NCI-H1092 treated with DMSO at 0.1 percent for 48 hours (cell line): ENCODE data around the gene CCDC183.
"Not testable (repeated sequence)": the region's sequence is repeated elsewhere in the genome, so short reads cannot be mapped to it uniquely, and the experiment has no call there.

Experiments
- DNase-seq: peaks from one replicate; lab custom pipeline; 2025; lab: John Stamatoyannopoulos, UW

The CCDC183 gene

GRCh38 chr9:136825295-136826187 is 29.4 kb downstream of the CCDC183 start:
- DNase-seq = no peak

DNA sequence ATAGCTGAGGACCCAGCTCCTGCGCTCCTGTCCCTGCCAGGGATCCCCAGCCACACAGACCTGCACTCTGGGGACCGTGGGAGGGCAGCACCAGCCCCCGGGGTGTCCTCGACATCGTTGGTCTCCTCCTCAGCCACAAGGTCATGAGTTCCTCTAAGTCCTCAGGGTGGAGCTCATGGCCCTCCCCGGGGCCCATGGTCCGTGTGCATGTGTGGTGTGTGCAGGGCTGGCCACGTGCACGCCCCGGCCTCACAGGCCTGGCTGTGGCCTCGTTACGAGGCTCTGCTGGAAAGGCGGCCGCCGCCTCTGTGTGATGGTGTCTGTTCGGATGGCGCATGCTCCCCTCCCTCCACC is 30.0 kb downstream of the CCDC183 start:
- no peak for DNase-seq

DNA sequence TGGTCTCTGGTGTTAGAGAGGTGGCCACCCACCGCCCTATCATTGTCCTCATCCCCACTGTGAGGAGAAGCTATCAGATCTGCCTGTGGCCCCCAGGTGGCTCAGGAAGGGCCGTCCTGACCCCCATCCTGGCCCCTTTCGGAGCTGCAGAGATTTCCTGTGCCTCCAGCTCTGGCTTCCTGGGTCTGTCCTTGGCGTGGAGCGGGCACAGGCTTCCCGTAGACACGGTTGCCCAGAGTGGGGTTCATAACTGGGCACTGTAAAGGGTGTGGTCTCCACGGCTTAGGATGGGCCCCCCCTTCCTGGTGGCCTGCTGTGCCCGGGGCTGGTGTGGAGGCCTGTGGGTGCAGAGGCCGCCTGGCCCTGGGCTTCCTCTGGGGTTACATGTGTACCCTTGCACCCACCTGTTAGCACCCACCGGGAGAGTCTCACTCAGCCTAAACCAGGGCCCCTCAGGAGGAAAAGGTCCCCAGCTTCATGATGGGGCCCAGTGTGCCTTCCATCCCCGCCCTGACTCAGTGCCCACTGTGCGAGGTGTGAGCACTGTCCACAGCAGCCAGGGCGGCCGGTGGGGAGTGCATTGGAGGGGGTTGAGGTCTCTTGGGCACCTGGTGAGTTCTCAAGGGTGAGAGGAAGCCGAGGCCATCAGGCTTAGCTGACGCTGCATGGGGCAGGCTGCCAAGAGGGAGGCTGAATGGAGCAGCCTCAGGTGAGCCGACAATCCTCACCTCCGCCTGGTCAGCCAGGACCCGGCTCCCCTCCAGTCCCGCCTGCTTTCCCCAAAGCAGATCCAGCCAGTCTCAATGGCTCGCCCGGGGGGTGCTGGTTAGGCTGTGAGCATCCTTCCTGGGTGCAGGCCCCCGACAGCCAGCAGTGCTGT is 30.8 kb downstream of the CCDC183 start:
- no peak for DNase-seq

GRCh38 chr9:136827794-136828473 is 31.8 kb downstream of the CCDC183 start:
- no peak for DNase-seq

DNA sequence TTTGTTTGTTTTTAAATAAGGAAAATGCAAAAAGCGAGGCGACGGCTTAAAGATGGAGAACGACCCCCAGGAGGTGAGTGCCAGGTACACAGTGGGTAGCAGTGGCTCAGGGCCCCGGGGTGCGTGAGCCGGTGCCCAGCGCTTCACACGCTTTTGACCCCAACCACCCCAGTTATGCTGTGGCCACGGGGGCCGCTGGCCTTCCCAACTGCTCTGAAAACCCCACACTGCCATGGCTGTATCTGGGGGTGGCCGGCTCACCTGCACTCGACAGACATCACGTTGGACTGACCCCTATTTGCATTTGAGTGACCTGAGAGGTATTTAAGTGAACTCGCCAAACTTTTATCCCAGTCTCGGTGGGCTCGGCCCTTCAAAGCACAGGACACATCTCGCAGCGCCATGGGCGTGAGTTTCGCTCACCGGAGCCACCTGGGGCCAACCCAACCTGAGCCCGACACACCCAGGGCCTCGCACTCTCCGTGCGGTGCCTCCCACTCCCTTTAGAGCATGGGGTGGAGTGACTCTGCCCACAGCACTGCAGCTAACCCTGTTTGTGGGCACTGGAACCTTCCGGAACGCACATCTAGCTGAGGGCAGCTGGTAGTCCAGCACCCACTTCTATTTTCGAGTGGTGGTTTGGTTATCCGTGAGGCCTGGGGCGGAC is 32.5 kb downstream of the CCDC183 start:
- DNase-seq = no peak

DNA sequence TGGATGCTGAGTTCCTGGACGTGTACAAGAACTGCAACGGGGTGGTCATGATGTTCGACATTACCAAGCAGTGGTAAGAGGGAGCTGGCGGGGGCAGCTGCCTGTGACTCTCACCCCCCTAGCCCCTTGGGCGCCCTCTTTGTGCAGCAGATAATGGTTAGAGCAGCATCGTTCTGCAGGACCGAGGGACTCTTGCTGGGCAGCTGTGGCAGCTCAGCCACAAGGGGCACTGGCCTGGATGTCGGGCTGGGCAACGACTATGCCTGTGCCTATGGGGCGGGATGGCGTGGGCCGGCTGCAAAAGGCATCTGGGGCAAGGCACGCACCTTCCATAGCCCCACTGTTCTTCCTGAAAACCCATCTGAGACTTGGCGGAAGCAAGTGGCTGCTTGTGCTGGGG is 33.3 kb downstream of the CCDC183 start:
- no peak for DNase-seq

GRCh38 chr9:136829981-136830885 is 34.1 kb downstream of the CCDC183 start:
- no peak for DNase-seq

GRCh38 chr9:136831002-136831719 is 35.0 kb downstream of the CCDC183 start:
- DNase-seq = no peak

- no peak for DNase-seq
These were observed 35.6 kb downstream of the CCDC183 start for GRCh38 chr9:136831720-136832104.

GRCh38 chr9:136832581-136832980 is 36.4 kb downstream of the CCDC183 start:
- no peak for DNase-seq

- DNase-seq = not testable (repeated sequence)
These were observed 37.4 kb downstream of the CCDC183 start for GRCh38 chr9:136833381-136834048.

- no peak for DNase-seq
These were observed 39.2 kb downstream of the CCDC183 start for GRCh38 chr9:136835162-136835931.

DNA sequence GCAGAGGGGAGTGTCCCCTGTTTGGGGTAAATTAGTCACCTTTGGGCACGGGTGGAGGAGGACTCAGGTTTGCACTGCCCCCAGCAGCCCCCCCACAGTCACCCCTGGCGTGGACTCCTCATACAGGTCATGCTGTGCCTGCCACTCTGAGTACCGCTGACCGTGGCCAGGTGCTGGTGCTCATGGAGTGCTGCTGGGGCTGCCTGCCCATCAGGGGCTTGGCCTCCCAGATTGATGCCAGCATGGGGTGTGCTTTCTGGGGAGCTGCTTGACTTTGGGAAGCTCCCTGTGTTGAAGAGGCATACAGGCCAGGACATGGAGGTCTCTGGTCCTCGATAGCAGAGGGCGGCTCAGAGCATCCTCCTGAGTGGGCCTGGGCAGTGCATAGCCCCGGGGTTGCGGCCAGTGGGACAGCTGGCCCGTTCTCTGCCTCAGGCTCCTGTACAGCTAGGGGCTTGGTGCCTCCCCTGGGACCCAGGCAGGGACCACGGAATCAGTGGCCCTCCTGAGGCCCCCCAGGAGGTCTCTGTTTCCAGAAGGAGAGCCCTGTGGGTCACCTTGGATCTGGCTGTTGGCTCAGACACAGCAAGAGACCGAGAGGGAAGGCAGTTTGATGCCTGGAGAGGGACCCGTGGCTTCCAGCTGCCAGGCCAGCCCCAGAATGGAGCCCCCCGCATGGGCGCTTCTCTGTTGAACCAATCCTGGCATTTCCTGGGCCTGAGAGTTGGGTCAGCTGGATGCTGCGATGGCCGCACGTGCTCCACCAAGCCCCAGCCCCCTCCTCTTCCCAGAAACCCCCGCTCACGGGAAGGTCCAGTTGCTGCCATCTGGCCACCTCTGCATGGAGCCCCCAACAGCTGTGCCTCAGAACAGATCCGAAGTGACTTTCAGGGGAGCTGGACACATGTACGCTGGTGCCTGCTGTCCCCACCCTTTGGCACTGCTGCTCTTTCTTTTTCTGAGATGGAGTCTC is 40.1 kb downstream of the CCDC183 start:
- no peak for DNase-seq

- no peak for DNase-seq
These were observed 41.2 kb downstream of the CCDC183 start for GRCh38 chr9:136837146-136837855.

GRCh38 chr9:136837856-136838277 is 41.7 kb downstream of the CCDC183 start:
- not testable (repeated sequence) for DNase-seq

DNA sequence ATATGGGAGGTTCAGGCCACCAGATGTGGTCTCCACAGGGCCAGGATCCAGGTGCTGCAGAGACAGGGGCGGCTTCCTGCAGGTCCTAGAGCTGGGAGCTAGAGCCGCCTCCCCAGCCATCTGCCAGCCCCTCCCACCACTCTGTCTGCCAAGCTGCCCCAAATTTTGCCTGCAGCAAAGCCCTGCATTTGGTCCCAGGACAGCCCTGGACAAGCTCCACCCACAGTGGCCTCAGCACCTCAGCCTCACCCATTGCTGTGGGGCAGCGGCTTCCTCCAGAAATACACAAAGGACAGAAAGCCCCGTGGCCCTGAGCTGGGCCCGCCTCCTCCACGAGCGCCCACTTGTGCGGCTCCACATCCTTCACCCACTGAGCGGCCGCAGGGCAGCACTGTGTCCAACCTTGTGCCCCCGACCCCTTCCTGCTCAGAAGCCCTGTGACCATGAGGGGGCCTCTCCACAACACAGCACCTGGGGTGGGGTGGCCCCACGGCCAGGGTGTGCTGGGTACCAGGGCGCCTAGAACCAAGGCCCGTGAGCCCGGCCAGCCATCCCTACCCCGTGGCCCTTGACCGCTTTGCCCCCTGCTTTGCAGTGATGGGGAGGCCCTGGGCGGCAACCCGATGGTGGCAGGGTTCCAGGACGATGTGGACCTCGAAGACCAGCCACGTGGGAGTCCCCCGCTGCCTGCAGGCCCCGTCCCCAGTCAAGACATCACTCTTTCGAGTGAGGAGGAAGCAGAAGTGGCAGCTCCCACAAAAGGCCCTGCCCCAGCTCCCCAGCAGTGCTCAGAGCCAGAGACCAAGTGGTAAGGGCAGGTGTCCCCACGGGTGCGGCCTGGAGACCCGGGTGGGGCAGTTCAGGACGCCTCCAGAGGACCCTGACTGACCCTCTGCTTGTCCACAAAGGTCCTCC is 42.4 kb downstream of the CCDC183 start:
- DNase-seq = no peak
